ENCODE results near the gene IRF6. TPM values are rescaled to one million over a fixed set of nuclear protein-coding genes. Genes with fewer than 3 reads are reported as not detected.

The IRF6 gene
- total RNA-seq, 4 donors from 2014 or later, result 26.7 to 41.9 (median 32.7) TPM

DNA sequence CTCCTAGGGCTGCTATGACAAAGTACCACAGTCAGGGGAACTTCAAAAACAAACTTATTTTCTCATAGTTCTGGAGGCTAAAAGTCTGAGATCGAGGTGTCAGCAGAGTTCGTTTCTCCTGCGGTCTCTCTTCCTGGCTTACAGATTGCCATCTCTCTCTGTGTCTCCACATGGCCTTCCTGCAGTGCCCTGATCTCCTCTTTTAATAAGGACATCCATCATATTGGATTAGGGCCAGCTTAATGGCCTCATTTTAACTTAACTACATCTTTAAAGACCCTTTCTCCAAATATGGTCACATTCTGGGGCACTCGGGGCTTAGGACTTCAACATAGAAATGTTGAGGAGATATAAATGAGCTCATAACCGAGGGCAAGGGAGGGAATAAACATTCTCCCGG lies 33.8 kb downstream of the IRF6 start:
- 68% methylated on average over 6 of the region's 6 CpGs for WGBS, 2 donors
- no peaks in the 10 kb centered on the region for H3K27me3 ChIP-seq
- H3K4me3 ChIP-seq (replicated peaks in 1 of 3), result no peak overlapping the region
- no peaks in the 10 kb centered on the region for H3K36me3 ChIP-seq
- DNase-seq, result no peak
- no peak for TF ChIP-seq POLR2A (IDR thresholded peaks at IDR 0.05)
- TF ChIP-seq, protein P1, sequence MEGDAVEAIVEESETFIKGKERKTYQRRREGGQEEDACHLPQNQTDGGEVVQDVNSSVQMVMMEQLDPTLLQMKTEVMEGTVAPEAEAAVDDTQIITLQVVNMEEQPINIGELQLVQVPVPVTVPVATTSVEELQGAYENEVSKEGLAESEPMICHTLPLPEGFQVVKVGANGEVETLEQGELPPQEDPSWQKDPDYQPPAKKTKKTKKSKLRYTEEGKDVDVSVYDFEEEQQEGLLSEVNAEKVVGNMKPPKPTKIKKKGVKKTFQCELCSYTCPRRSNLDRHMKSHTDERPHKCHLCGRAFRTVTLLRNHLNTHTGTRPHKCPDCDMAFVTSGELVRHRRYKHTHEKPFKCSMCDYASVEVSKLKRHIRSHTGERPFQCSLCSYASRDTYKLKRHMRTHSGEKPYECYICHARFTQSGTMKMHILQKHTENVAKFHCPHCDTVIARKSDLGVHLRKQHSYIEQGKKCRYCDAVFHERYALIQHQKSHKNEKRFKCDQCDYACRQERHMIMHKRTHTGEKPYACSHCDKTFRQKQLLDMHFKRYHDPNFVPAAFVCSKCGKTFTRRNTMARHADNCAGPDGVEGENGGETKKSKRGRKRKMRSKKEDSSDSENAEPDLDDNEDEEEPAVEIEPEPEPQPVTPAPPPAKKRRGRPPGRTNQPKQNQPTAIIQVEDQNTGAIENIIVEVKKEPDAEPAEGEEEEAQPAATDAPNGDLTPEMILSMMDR (IDR thresholded peaks at IDR 0.05), result no peak
- H3K9me3 ChIP-seq, result no peaks in the 10 kb centered on the region
- peaks cover 3 to 7% of the 10 kb centered on the region in 2 donors for H3K4me1 ChIP-seq
- intact Hi-C loops (cut with DNase I), result no loop called here
- no peak overlapping the region for H3K27ac ChIP-seq

- no peak for DNase-seq
- intact Hi-C loops (cut with DNase I), result no loop called here
- Histone ChIP-seq H3K9me3 (no peaks in the 10 kb centered on the region), H3K36me3 (no peaks in the 10 kb centered on the region), H3K27me3 (no peaks in the 10 kb centered on the region), H3K27ac (no peak overlapping the region), H3K4me1 (peaks cover 3 to 7% of the 10 kb centered on the region in 2 donors), H3K4me3 (replicated peaks in 1 of 3) (no peak overlapping the region)
- 92 to 94% methylated on average over 17 of the region's 17 CpGs for WGBS, 2 donors
- TF ChIP-seq, protein P1 (IDR thresholded peaks at IDR 0.05), result no peak
- no peak for TF ChIP-seq POLR2A (IDR thresholded peaks at IDR 0.05)
Observed at GRCh38 chr1:209770636-209771415, 35.1 kb downstream of the IRF6 start.

- WGBS, 2 donors, result 67 to 82% methylated on average over 7 of the region's 7 CpGs
- intact Hi-C loops (cut with DNase I), result no loop called here
Observed at GRCh38 chr1:209769971-209770370, 36.0 kb downstream of the IRF6 start.

GRCh38 chr1:209769171-209769904 lies 36.6 kb downstream of the IRF6 start:
- Histone ChIP-seq H3K36me3 (no peaks in the 10 kb centered on the region), H3K27ac (peak overlapping the region in 2 of 3 donors; percentile 3 to 43), H3K4me1 (peaks cover 3 to 7% of the 10 kb centered on the region in 2 donors), H3K27me3 (no peaks in the 10 kb centered on the region), H3K9me3 (no peaks in the 10 kb centered on the region), H3K4me3 (replicated peaks in 1 of 3) (peak overlapping the region in 1 of 3 donors; percentile 3)
- WGBS, 2 donors, result 58 to 60% methylated on average over 13 of the region's 13 CpGs
- peak; percentile 29 to 31 for DNase-seq
- no peak for TF ChIP-seq POLR2A (IDR thresholded peaks at IDR 0.05)
- TF ChIP-seq, protein P1 (IDR thresholded peaks at IDR 0.05), result no peak
- intact Hi-C loops (cut with DNase I), result no loop called here

More at GRCh38 chr1:209769971-209770370, 36.0 kb downstream of the IRF6 start:
- TF ChIP-seq, protein P1 (IDR thresholded peaks at IDR 0.05), result no peak
- no peak for TF ChIP-seq POLR2A (IDR thresholded peaks at IDR 0.05)
- H3K4me1 ChIP-seq, result peaks cover 3 to 7% of the 10 kb centered on the region in 2 donors
- no peak overlapping the region for H3K27ac ChIP-seq
- no peaks in the 10 kb centered on the region for H3K27me3 ChIP-seq
- no peaks in the 10 kb centered on the region for H3K9me3 ChIP-seq
- no peaks in the 10 kb centered on the region for H3K36me3 ChIP-seq
- DNase-seq, result no peak
- H3K4me3 ChIP-seq (replicated peaks in 1 of 3), result peak overlapping the region in 1 of 3 donors; percentile 3

GRCh38 chr1:209768354-209768774 lies 37.6 kb downstream of the IRF6 start:
- H3K27ac ChIP-seq, result no peak overlapping the region
- H3K4me3 ChIP-seq (replicated peaks in 1 of 3), result no peak overlapping the region
- H3K4me1 ChIP-seq, result peaks cover 3 to 7% of the 10 kb centered on the region in 2 donors
- no peak for TF ChIP-seq POLR2A (IDR thresholded peaks at IDR 0.05)
- TF ChIP-seq, protein P1 (IDR thresholded peaks at IDR 0.05), result no peak
- no peaks in the 10 kb centered on the region for H3K36me3 ChIP-seq
- H3K27me3 ChIP-seq, result no peaks in the 10 kb centered on the region
- intact Hi-C loops (cut with DNase I), result no loop called here
- peak in 1 of 2 donors; percentile 9 for DNase-seq
- H3K9me3 ChIP-seq, result no peaks in the 10 kb centered on the region
- WGBS, 2 donors, result 86 to 94% methylated on average over 8 to 9 of the region's 9 CpGs
